Loucy (cell line): Measurements from ENCODE around the gene LRRC4B.
"Not testable (repeated sequence)": the region's sequence is repeated elsewhere in the genome, so short reads cannot be mapped to it uniquely, and the experiment has no call there.

Source experiments
- CTCF ChIP-seq: fragments of 200-600 bp; sonication (generic); conservative IDR thresholded peaks from 2 replicates; pipeline ENCODE4 v1.5.1; 2014; ENCODE audit warnings: mild to moderate bottlenecking, antibody characterized with exemption, low read length
- EZH2phosphoT487 ChIP-seq: fragments of 200-600 bp; IDR thresholded peaks from 2 replicates; pipeline ENCODE4 v1.6.1; 2018; ENCODE audit warnings: antibody characterized with exemption, mild to moderate bottlenecking, moderate library complexity, borderline replicate concordance

DNA sequence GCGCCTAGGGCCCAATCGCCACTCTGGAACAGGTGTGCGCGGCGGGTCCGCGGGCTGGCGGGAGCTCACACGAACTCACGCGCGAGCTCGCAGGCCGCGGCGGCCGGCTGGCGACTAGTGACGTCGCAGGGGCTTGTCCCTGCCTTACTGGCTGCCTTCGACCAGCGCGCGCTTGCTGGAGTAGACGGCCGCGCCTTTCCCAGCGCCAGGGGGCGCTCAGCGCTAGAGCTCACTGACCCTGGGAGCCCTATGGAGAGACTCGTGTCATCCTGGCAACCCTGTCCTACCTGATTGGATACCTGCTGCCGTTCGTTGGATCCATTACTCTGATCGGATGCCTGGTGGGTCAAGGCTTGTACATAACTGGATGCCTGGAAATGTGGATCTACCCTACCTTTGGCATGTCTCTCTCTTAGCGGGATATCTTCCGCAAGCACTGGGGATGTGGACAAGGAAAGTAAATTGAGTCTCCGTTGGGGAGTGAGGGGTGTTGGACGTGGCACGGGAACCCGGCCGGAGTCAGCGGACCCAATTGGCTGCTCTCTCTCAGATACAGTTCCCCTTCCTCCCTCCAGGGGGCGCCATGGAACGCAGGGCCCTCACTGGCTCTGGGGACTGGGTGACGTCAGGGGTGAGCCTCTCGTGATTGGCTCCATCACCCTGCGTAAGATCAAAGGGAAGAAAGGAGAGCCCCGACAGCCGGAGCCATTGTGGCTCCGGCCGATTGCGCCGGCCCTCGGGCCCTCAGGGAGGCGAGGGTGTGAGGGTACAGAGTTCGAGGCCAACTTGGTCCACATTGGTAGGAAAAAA is 36.2 kb upstream of the LRRC4B start:
- not testable (repeated sequence) for TF ChIP-seq CTCF, EZH2phosphoT487
